HepG2 (cell line): ENCODE measurements around the gene TMEM63B. TPM values are rescaled to one million over a fixed set of nuclear protein-coding genes. Genes with fewer than 3 reads are reported as not detected.

Experiments
- ATRX ChIP-seq: sonication (generic); formaldehyde crosslinking; IDR thresholded peaks from 2 replicates; pipeline ENCODE4 v1.4.0; 2020; ENCODE audit warnings: missing genetic modification reagents, borderline replicate concordance
- CCDC6 ChIP-seq: sonication (generic); formaldehyde crosslinking; IDR thresholded peaks from 2 replicates; pipeline ENCODE4 v1.8.1; 2022; ENCODE audit warnings: mild to moderate bottlenecking, missing genetic modification reagents, moderate library complexity
- CERS6 ChIP-seq: sonication (generic); formaldehyde crosslinking; IDR thresholded peaks from 2 replicates; pipeline ENCODE4 v1.5.0; 2020; ENCODE audit warnings: missing genetic modification reagents
- ELF1 ChIP-seq: sonication (generic); formaldehyde crosslinking; IDR thresholded peaks from 2 replicates; pipeline ENCODE4 v1.4.0; 2020; ENCODE audit warnings: missing genetic modification reagents
- ELF3 ChIP-seq: IDR thresholded peaks from 2 replicates; pipeline ENCODE4 v1.6.1; 2016; ENCODE audit warnings: missing genetic modification reagents, missing compliant biosample characterization
- ERF ChIP-seq: IDR thresholded peaks from 2 replicates; pipeline ENCODE4 v1.6.1; 2018; ENCODE audit warnings: missing biosample characterization, missing genetic modification reagents
- FUBP1 ChIP-seq: sonication (generic); formaldehyde crosslinking; IDR thresholded peaks from 2 replicates; pipeline ENCODE4 v1.5.1; 2020; ENCODE audit warnings: missing genetic modification reagents, mild to moderate bottlenecking, borderline replicate concordance
- GATAD2A ChIP-seq: IDR thresholded peaks from 2 replicates; pipeline ENCODE4 v1.6.1; 2016
- IRF1 ChIP-seq: sonication (generic); formaldehyde crosslinking; IDR thresholded peaks from 2 replicates; pipeline ENCODE4 v1.4.0; 2020; ENCODE audit warnings: low read depth, mild to moderate bottlenecking, missing genetic modification reagents
- KAT8 ChIP-seq: IDR thresholded peaks from 2 replicates; pipeline ENCODE4 v1.6.1; 2016; ENCODE audit warnings: missing genetic modification reagents, missing compliant biosample characterization
- KDM5B ChIP-seq: sonication (generic); formaldehyde crosslinking; IDR thresholded peaks from 2 replicates; pipeline ENCODE4 v1.4.0; 2020; ENCODE audit warnings: missing genetic modification reagents, mild to moderate bottlenecking, borderline replicate concordance
- MEIS1 ChIP-seq: sonication (generic); formaldehyde crosslinking; IDR thresholded peaks from 2 replicates; pipeline ENCODE4 v1.9.0; 2021; ENCODE audit warnings: mild to moderate bottlenecking, missing genetic modification reagents, moderate library complexity, borderline replicate concordance
- ZNF350 ChIP-seq: sonication (generic); formaldehyde crosslinking; IDR thresholded peaks from 2 replicates; pipeline ENCODE4 v1.4.0; 2020; ENCODE audit warnings: mild to moderate bottlenecking, low read depth, missing genetic modification reagents, borderline replicate concordance
- ZNF441 ChIP-seq: sonication (generic); formaldehyde crosslinking; IDR thresholded peaks from 2 replicates; pipeline ENCODE4 v1.7.0; 2021; ENCODE audit warnings: missing genetic modification reagents, borderline replicate concordance
- ZNF564 ChIP-seq: sonication (generic); formaldehyde crosslinking; IDR thresholded peaks from 2 replicates; pipeline ENCODE4 v1.8.1; 2023; ENCODE audit warnings: mild to moderate bottlenecking, missing genetic modification reagents
- ZNF703 ChIP-seq: sonication (generic); formaldehyde crosslinking; IDR thresholded peaks from 2 replicates; pipeline ENCODE4 v1.5.1; 2020; ENCODE audit warnings: missing genetic modification reagents, mild to moderate bottlenecking, moderate library complexity, borderline replicate concordance
- polyA plus RNA-seq, 8 experiments: library from polyadenylated mRNA; depleted of rRNA in 3 of 8; stranded (reverse) in 7 of 8; unstranded in 1 of 8; fragments of >200 nt; fragmentation: Illumina TruSeq in 4 of 8; extraction: Trizol in 4 of 8; gene quantifications; 2 replicates each; pipeline versions ENCODE4 v1.2.1 to v1.2.3, GENCODE V29; 2011 to 2016; ENCODE audit warnings: low read depth in 4 of 8, missing spikeins in 1 of 8, mixed read lengths in 1 of 8; ENCODE audit not compliant: insufficient read depth in 1 of 8
- total RNA-seq, 5 experiments: library from RNA; depleted of rRNA; stranded (reverse); fragments of >200 nt; fragmentation: Illumina TruSeq; extraction: Trizol; gene quantifications; 2 replicates each; pipeline ENCODE4 v1.2.3, GENCODE V29; 2016; ENCODE audit warnings: low read depth in 1 of 5
- TF ChIP-seq, protein P1 (sequence below): IDR thresholded peaks from 2 replicates; pipeline ENCODE4 v1.6.1; 2016; ENCODE audit warnings: missing genetic modification reagents, missing compliant biosample characterization
- TF ChIP-seq, protein P2 (sequence below): sonication (generic); formaldehyde crosslinking; IDR thresholded peaks from 2 replicates; pipeline ENCODE4 v1.4.0; 2020; ENCODE audit warnings: missing genetic modification reagents, low read depth, mild to moderate bottlenecking, borderline replicate concordance
- TF ChIP-seq, protein P3 (sequence below), 2 experiments: sonication (generic) in 1 of 2; formaldehyde crosslinking in 1 of 2; IDR thresholded peaks; 2 replicates each; pipeline versions ENCODE4 v1.4.0 to v1.6.1; 2018 to 2020; ENCODE audit warnings: missing genetic modification reagents in 2 of 2, borderline replicate concordance in 1 of 2, low read depth in 1 of 2, mild to moderate bottlenecking in 1 of 2, missing biosample characterization in 1 of 2

Gene TMEM63B
- total and polyA plus RNA-seq, 2 of the 13 experiments (the other 11 are each of a cell fraction or from before 2014, with no cell fraction given), result 27.4 to 75.8 TPM

- TF ChIP-seq KDM5B (CRISPR knock-in tag), result 0 out of 2 replicates have a peak, but pooled peaks have one; percentile 17
- TF ChIP-seq FUBP1, result 0 out of 2 replicates have a peak, but pooled peaks have one; percentile 51
- no peak for TF ChIP-seq MEIS1 (CRISPR knock-in tag)
- no peak for TF ChIP-seq ATRX (CRISPR knock-in tag)
- TF ChIP-seq CERS6 (CRISPR knock-in tag), result no peak
- TF ChIP-seq IRF1, result no peak
- peak; percentile 72; the same call in 1 of the 2 replicates for TF ChIP-seq KAT8
- TF ChIP-seq, protein P1, sequence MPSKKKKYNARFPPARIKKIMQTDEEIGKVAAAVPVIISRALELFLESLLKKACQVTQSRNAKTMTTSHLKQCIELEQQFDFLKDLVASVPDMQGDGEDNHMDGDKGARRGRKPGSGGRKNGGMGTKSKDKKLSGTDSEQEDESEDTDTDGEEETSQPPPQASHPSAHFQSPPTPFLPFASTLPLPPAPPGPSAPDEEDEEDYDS, result peak; percentile 55; the same call in 1 of the 2 replicates
- TF ChIP-seq ELF1 (CRISPR knock-in tag), result no peak
- TF ChIP-seq ERF (CRISPR knock-in tag), result peak; percentile 26; the same call in 1 of the 2 replicates
- TF ChIP-seq ELF3 (CRISPR knock-in tag), result peak; percentile 43; the same call in 1 of the 2 replicates
- TF ChIP-seq ZNF350 (CRISPR knock-in tag), result no peak
- TF ChIP-seq CCDC6 (CRISPR knock-in tag), result no peak
- 0 out of 2 replicates have a peak, but pooled peaks have one; percentile 37 for TF ChIP-seq GATAD2A (CRISPR knock-in tag)
- TF ChIP-seq, protein P2, sequence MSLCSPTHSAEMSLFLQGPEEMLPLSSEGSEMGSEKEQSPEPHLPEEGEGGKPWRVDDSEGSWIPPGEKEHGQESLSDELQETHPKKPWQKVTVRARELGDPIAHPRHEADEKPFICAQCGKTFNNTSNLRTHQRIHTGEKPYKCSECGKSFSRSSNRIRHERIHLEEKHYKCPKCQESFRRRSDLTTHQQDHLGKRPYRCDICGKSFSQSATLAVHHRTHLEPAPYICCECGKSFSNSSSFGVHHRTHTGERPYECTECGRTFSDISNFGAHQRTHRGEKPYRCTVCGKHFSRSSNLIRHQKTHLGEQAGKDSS (CRISPR knock-in tag), result 0 out of 2 replicates have a peak, but pooled peaks have one; percentile 38
- TF ChIP-seq ZNF564 (CRISPR knock-in tag), result no peak
- TF ChIP-seq ZNF703 (CRISPR knock-in tag), result no peak
- TF ChIP-seq ZNF441 (CRISPR knock-in tag), result 0 out of 2 replicates have a peak, but pooled peaks have one; percentile 21
- TF ChIP-seq, protein P3, sequence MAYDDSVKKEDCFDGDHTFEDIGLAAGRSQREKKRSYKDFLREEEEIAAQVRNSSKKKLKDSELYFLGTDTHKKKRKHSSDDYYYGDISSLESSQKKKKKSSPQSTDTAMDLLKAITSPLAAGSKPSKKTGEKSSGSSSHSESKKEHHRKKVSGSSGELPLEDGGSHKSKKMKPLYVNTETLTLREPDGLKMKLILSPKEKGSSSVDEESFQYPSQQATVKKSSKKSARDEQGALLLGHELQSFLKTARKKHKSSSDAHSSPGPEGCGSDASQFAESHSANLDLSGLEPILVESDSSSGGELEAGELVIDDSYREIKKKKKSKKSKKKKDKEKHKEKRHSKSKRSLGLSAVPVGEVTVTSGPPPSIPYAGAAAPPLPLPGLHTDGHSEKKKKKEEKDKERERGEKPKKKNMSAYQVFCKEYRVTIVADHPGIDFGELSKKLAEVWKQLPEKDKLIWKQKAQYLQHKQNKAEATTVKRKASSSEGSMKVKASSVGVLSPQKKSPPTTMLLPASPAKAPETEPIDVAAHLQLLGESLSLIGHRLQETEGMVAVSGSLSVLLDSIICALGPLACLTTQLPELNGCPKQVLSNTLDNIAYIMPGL (CRISPR knock-in tag; IDR thresholded peaks at IDR 0.05; ENCODE audit: borderline replicate concordance in 1 of 2, low read depth in 1 of 2), result no peak; a peak in 1 of 4 replicates
Observed at GRCh38 chr6:44078827-44079671, 48.3 kb upstream of the TMEM63B start (continued).
